Measurements from ENCODE around the gene BCL11A. TPM values are rescaled to one million over a fixed set of nuclear protein-coding genes. Genes with fewer than 3 reads are reported as not detected.

BCL11A gene
- total and polyA plus RNA-seq, 12 donors = 3.2 to 38.5 (median 22.7) TPM

DNA sequence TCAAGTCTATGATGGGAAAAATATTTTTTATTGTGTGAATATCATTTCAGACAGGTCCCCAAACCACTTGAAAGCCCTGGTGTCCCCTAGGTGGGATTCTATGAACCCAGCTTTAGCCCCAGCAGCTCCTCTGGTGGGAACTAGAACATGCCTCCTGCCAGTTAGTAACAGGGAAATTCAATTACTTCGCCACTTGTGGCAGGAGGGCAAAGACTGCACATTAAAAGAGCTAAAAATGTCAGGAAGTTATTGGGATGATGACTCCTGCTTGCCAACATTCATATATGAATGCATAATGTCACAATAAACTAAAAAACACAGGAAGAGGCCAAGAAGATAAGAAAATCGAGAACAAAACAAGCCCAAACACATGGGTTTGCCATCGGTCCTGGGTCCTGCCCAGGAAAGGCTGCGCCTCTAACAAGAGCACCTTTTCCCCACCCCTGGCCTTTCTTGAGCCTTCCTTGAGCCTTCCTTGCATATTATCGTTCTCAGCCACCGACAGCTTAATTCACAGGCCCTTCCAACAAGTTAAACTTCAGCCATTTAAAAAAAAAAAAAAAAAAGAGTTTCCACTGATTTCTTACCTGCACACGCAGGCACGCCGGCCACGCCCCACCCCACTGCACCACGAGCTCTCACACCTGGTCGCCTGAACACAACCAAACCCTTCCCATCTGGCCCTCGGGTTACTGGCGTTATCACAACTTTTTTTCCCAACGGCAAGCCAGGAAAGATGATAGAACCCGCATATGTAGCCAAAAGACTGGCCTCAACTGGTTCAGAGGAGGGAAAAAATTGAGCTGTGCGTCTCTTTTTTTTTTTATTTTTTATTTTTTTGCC is 23.4 kb downstream of the BCL11A start:
- peak overlapping the region in 4 of 10 donors; percentile 3 to 48 (median 36) for H3K27ac ChIP-seq
- TF ChIP-seq, protein P1, sequence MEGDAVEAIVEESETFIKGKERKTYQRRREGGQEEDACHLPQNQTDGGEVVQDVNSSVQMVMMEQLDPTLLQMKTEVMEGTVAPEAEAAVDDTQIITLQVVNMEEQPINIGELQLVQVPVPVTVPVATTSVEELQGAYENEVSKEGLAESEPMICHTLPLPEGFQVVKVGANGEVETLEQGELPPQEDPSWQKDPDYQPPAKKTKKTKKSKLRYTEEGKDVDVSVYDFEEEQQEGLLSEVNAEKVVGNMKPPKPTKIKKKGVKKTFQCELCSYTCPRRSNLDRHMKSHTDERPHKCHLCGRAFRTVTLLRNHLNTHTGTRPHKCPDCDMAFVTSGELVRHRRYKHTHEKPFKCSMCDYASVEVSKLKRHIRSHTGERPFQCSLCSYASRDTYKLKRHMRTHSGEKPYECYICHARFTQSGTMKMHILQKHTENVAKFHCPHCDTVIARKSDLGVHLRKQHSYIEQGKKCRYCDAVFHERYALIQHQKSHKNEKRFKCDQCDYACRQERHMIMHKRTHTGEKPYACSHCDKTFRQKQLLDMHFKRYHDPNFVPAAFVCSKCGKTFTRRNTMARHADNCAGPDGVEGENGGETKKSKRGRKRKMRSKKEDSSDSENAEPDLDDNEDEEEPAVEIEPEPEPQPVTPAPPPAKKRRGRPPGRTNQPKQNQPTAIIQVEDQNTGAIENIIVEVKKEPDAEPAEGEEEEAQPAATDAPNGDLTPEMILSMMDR (IDR thresholded peaks at IDR 0.05) = no peak
- ATAC-seq = peak in 4 of 8 donors; percentile 7 to 35 (median 22)
- no peak overlapping the region for H3K4me3 ChIP-seq
- peaks cover 0 to 47% (median 30%) of the 10 kb centered on the region in 7 donors for H3K27me3 ChIP-seq
- no peaks in the 10 kb centered on the region for H3K9me3 ChIP-seq
- H3K4me1 ChIP-seq = peaks cover 0 to 71% (median 39%) of the 10 kb centered on the region in 9 donors
- WGBS, 2 donors = 35 to 37% methylated on average over 17 of the region's 17 CpGs
- intact Hi-C loops (cut with DNase I) = loop anchor here in 1 of 10 donors (5.0 kb wide), 1 partner anchor 43 kb away; no protein-coding TSS in a partner anchor
- DNase-seq = no peak
- H3K36me3 ChIP-seq = no peaks in the 10 kb centered on the region

DNA sequence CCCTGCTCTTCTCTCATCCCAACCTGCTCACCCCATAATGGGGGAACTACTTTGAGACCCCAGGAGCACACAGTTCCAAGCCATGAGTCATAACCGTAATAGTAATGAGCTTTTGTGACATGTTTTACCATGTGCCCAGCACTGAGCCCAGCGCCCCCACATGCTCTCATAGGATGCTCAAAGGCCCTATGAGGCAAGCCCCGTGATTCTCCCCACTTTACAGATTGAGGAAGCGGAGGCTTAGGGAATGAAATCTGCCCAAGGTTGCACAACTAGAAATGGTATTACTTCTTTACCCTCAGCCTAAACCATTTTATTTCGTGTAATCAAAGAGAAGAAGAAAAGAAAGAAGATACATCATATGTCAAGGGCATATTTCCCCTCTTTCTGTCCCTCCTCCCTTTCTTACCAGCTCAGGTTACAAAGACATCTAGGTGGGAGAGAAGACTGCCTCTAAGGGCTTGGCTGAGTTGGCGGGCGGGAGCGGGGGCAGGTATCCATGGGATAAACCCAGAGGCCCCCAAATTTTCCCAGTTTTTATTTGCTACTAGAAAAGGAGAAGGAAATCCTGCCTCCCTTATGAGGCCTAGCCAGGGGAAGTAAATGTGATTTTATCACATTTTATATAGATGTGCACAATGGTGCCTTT is 24.2 kb downstream of the BCL11A start:
- 88 to 89% methylated on average over 8 of the region's 8 CpGs for WGBS, 2 donors
- Histone ChIP-seq H3K27ac (peak overlapping the region in 1 of 10 donors; percentile 48), H3K4me3 (no peak overlapping the region), H3K36me3 (no peaks in the 10 kb centered on the region), H3K27me3 (peaks cover 0 to 50% (median 30%) of the 10 kb centered on the region in 7 donors), H3K4me1 (peaks cover 0 to 64% (median 33%) of the 10 kb centered on the region in 9 donors), H3K9me3 (no peaks in the 10 kb centered on the region)
- TF ChIP-seq, protein P1 (IDR thresholded peaks at IDR 0.05) = no peak
- DNase-seq = no peak
- intact Hi-C loops (cut with DNase I) = no loop called here
- ATAC-seq = no peak

DNA sequence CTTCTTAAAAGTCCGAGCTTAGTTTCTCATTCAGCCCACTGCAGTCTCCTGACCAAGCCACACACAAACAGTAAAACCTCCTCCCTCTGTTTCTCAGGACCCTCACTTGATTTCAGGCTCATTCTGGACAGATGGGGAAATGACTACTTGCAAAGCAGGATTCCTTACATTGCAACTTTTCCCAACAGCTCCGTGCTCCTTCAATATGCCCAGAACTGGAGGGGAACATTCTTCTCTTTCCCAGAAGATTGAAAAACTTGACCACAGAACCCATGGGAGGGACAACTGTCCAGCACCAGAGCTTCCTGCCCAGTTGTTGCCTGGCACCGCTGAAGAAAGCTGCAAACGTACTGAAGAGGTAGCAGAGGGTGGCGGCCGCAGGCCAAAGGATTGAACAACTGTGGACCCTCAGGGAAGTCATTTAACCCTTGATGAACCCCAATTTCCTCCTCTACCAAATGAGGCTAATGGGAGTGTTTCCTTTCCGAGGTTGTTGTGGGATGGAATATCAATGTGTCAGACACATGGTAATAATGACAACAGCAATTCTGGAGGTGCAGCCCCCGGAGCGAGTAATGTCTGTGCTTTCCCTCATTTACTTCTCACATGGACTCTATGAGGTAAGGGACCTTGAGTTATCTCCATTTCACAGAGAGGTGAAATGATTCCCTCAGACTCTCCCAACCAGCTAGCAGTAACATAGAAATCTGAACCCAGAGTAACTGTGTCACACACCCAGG is 25.0 kb downstream of the BCL11A start:
- peak in 1 of 8 donors; percentile 32 for ATAC-seq
- Histone ChIP-seq H3K9me3 (no peaks in the 10 kb centered on the region), H3K4me3 (no peak overlapping the region), H3K27me3 (peaks cover 0 to 42% (median 25%) of the 10 kb centered on the region in 7 donors), H3K36me3 (no peaks in the 10 kb centered on the region), H3K4me1 (peaks cover 0 to 65% (median 33%) of the 10 kb centered on the region in 9 donors), H3K27ac (peak overlapping the region in 1 of 10 donors; percentile 41)
- TF ChIP-seq, protein P1 (IDR thresholded peaks at IDR 0.05) = no peak
- 57 to 59% methylated on average over 9 of the region's 9 CpGs for WGBS, 2 donors
- no peak for DNase-seq
- intact Hi-C loops (cut with DNase I) = no loop called here

DNA sequence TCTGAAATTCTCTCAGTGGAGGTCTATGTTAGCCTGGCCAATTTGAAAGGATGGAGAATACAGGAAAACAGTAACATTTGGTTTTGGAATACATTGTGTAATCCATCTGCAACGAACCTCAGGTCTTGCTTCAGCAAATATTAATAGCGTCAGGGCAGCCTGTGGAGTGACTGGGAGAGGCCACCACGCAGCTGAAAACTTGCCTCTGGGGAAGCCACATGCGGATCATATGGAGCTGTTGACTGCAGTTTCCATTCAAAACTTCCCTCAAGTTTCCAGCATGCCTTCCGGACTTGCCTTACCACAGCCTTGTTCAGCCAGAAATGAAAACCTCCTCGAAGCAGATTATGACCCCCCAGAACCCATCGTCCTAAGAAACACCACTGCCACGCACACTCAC is 25.7 kb downstream of the BCL11A start:
- TF ChIP-seq, protein P1 (IDR thresholded peaks at IDR 0.05) = no peak
- no peaks in the 10 kb centered on the region for H3K36me3 ChIP-seq
- no peak overlapping the region for H3K4me3 ChIP-seq
- peaks cover 0 to 64% (median 33%) of the 10 kb centered on the region in 9 donors for H3K4me1 ChIP-seq
- H3K27ac ChIP-seq = peak overlapping the region in 1 of 10 donors; percentile 41
- H3K9me3 ChIP-seq = no peaks in the 10 kb centered on the region
- H3K27me3 ChIP-seq = peaks cover 0 to 40% (median 18%) of the 10 kb centered on the region in 7 donors
- ATAC-seq (peak in 3 of 8 donors; percentile 36 to 40 (median 36)), DNase-seq (no peak)
- WGBS, 2 donors = 70 to 71% methylated on average over 8 of the region's 8 CpGs
- intact Hi-C loops (cut with DNase I) = no loop called here

Data from heart right ventricle (tissue), 16 donors.